H1 (cell line): ENCODE data around the gene FRZB. TPM values are rescaled to one million over a fixed set of nuclear protein-coding genes. Genes with fewer than 3 reads are reported as not detected.

Experiments
- CTCF ChIA-PET: fragments of 300-600 bp; sonication (Branson Sonifier 250); formaldehyde crosslinking; loops from one replicate; lab custom pipeline; 2021; ENCODE audit not compliant: partially characterized antibody; lab: Charles Lee
- POLR2A ChIA-PET: fragments of 300-600 bp; sonication (Branson Sonifier 250); formaldehyde crosslinking; loops from one replicate; lab custom pipeline; 2021; ENCODE audit warnings: inconsistent platforms; ENCODE audit not compliant: partially characterized antibody; lab: Charles Lee
- DNase-seq, 2 experiments: peaks; one replicate each; pipeline versions ENCODE4 v3.0.0 to v3.0.0-alpha.2; 2010 to 2022; ENCODE audit warnings: low spot score in 2 of 2, low read depth in 1 of 2, mixed read lengths in 1 of 2
- FAIRE-seq: peaks from 2 replicates; lab custom pipeline; 2011; peaks lifted over from hg19 to GRCh38; lab: Jason Lieb, UNC
- H2AFZ ChIP-seq: 2 replicates; pipeline ENCODE4 v1.8.1; 2012; ENCODE audit warnings: low read length, inconsistent platforms
- H2AK5ac ChIP-seq: 2 replicates; pipeline ENCODE4 v1.6.1; 2013; ENCODE audit warnings: low read depth, low read length
- H2BK120ac ChIP-seq: replicated peaks from 2 replicates; pipeline ENCODE3; 2013; ENCODE audit warnings: low read depth, low read length, inconsistent platforms
- H2BK12ac ChIP-seq: 2 replicates; pipeline ENCODE4 v1.6.1; 2013; ENCODE audit warnings: low read depth, low read length
- H2BK15ac ChIP-seq: 2 replicates; pipeline ENCODE4 v1.6.1; 2013; ENCODE audit warnings: low read length
- H2BK20ac ChIP-seq: 2 replicates; pipeline ENCODE4 v1.6.1; 2013; ENCODE audit warnings: low read length
- H2BK5ac ChIP-seq: 2 replicates; pipeline ENCODE4 v1.6.1; 2013; ENCODE audit warnings: low read depth, low read length
- H3K14ac ChIP-seq: 2 replicates; pipeline ENCODE4 v1.6.1; 2013; ENCODE audit warnings: inconsistent platforms; ENCODE audit not compliant: insufficient read length
- H3K18ac ChIP-seq: 2 replicates; pipeline ENCODE4 v1.6.1; 2013; ENCODE audit warnings: low read length; ENCODE audit errors: extremely low read depth
- H3K23ac ChIP-seq: 2 replicates; pipeline ENCODE4 v1.6.1; 2013; ENCODE audit warnings: inconsistent platforms; ENCODE audit not compliant: insufficient read length
- H3K23me2 ChIP-seq: 2 replicates; pipeline ENCODE4 v1.6.1; 2013; ENCODE audit warnings: low read depth, low read length
- H3K27ac ChIP-seq: 2 replicates; pipeline ENCODE4 v1.6.1; 2011; ENCODE audit warnings: low read depth, low read length, inconsistent platforms
- H3K27me3 ChIP-seq, 4 experiments: replicated peaks in 1 of 4; 1 replicate in 1 of 4; 2 replicates in 3 of 4; pipeline versions ENCODE4 v1.6.1 to v1.8.1; 2011 to 2013; ENCODE audit warnings: low read length in 3 of 4, mild to moderate bottlenecking in 3 of 4, inconsistent platforms in 2 of 4, mixed read lengths in 2 of 4, moderate library complexity in 1 of 4; ENCODE audit not compliant: control insufficient read depth in 3 of 4, insufficient read depth in 3 of 4; ENCODE audit errors: extremely low read depth in 1 of 4
- H3K36me3 ChIP-seq, 4 experiments: 2 replicates each; pipeline versions ENCODE4 v1.6.1 to v1.8.1; 2011 to 2013; ENCODE audit warnings: mild to moderate bottlenecking in 4 of 4, low read length in 3 of 4, moderate library complexity in 2 of 4, control low read depth in 1 of 4, inconsistent platforms in 1 of 4; ENCODE audit not compliant: insufficient read depth in 4 of 4, control insufficient read depth in 2 of 4
- H3K4ac ChIP-seq: replicated peaks from 2 replicates; pipeline ENCODE3; 2013; ENCODE audit warnings: low read length, low read depth, mixed read lengths, inconsistent platforms; ENCODE audit not compliant: insufficient read length
- H3K4me1 ChIP-seq, 4 experiments: replicated peaks in 1 of 4; 1 replicate in 1 of 4; 2 replicates in 3 of 4; pipeline versions ENCODE4 v1.6.1 to v1.8.1; 2011 to 2013; ENCODE audit warnings: low read length in 3 of 4, inconsistent platforms in 2 of 4, mixed read lengths in 1 of 4; ENCODE audit not compliant: insufficient read depth in 4 of 4, control insufficient read depth in 3 of 4
- H3K4me2 ChIP-seq, 2 experiments: 2 replicates each; pipeline versions ENCODE4 v1.6.1 to v1.8.1; 2011 to 2013; ENCODE audit warnings: low read depth in 2 of 2, low read length in 2 of 2, control low read depth in 1 of 2, inconsistent platforms in 1 of 2, mild to moderate bottlenecking in 1 of 2; ENCODE audit not compliant: insufficient read depth in 1 of 2
- H3K4me3 ChIP-seq, 4 experiments: fragments of 200-600, 300-600 bp in 1 of 4; sonication (generic), shearing (Covaris generic), sonication (Bioruptor Twin) in 1 of 4; 2 replicates each; pipeline versions ENCODE4 v1.5.1 to v1.8.1; 2011 to 2016; ENCODE audit warnings: low read length in 4 of 4, low read depth in 3 of 4, control low read depth in 2 of 4, inconsistent platforms in 2 of 4, mild to moderate bottlenecking in 2 of 4, mixed read lengths in 1 of 4, moderate library complexity in 1 of 4; ENCODE audit not compliant: insufficient read depth in 2 of 4; ENCODE audit errors: extremely low read depth in 1 of 4
- H3K56ac ChIP-seq: replicated peaks from 2 replicates; pipeline ENCODE3; 2013; ENCODE audit warnings: low read depth, mild to moderate bottlenecking, mixed read lengths, low read length, inconsistent platforms; ENCODE audit not compliant: insufficient read length
- H3K79me1 ChIP-seq: 2 replicates; pipeline ENCODE4 v1.6.1; 2013; ENCODE audit warnings: low read depth, low read length, control low read depth
- H3K79me2 ChIP-seq, 2 experiments: 2 replicates each; pipeline versions ENCODE4 v1.6.1 to v1.8.1; 2012 to 2013; ENCODE audit warnings: low read length in 2 of 2, mild to moderate bottlenecking in 2 of 2, inconsistent platforms in 1 of 2; ENCODE audit not compliant: insufficient read depth in 2 of 2, control insufficient read depth in 1 of 2
- H3K9ac ChIP-seq, 4 experiments: replicated peaks in 1 of 4; 1 replicate in 1 of 4; 2 replicates in 3 of 4; pipeline versions ENCODE4 v1.6.1 to v1.8.1; 2011 to 2013; ENCODE audit warnings: low read depth in 3 of 4, low read length in 3 of 4, control low read depth in 2 of 4, mild to moderate bottlenecking in 2 of 4, moderate library complexity in 2 of 4, inconsistent platforms in 1 of 4; ENCODE audit errors: extremely low read depth in 1 of 4
- H3K9me3 ChIP-seq, 2 experiments: 2 replicates each; pipeline versions ENCODE4 v1.6.1 to v1.8.1; 2012 to 2013; ENCODE audit warnings: mild to moderate bottlenecking in 2 of 2, moderate library complexity in 2 of 2, control low read depth in 1 of 2, inconsistent platforms in 1 of 2, low read depth in 1 of 2, low read length in 1 of 2, mixed read lengths in 1 of 2; ENCODE audit not compliant: insufficient read depth in 2 of 2
- H4K20me1 ChIP-seq, 2 experiments: replicated peaks in 1 of 2; 2 replicates each; pipeline versions ENCODE3 to v1.8.1; 2011 to 2013; ENCODE audit warnings: inconsistent platforms in 2 of 2, low read length in 2 of 2, mild to moderate bottlenecking in 1 of 2; ENCODE audit not compliant: insufficient read depth in 2 of 2, control insufficient read depth in 1 of 2
- H4K5ac ChIP-seq: 2 replicates; pipeline ENCODE4 v1.6.1; 2013; ENCODE audit warnings: low read length, low read depth, mixed read lengths, inconsistent platforms; ENCODE audit not compliant: insufficient read length
- H4K8ac ChIP-seq: 2 replicates; pipeline ENCODE4 v1.8.0; 2013; ENCODE audit warnings: mild to moderate bottlenecking, moderate library complexity, low read length, inconsistent platforms; ENCODE audit not compliant: insufficient read depth; ENCODE audit errors: extremely low read depth
- H4K91ac ChIP-seq: replicated peaks from 2 replicates; pipeline ENCODE3; 2013; ENCODE audit warnings: low read length, mixed read lengths, inconsistent platforms; ENCODE audit not compliant: insufficient read length
- BACH1 ChIP-seq: IDR thresholded peaks from 2 replicates; pipeline ENCODE4 v1.6.1; 2012; ENCODE audit warnings: low read length, improper control_type of control experiment
- WGBS, 2 experiments: shearing (Covaris generic) in 1 of 2; methylation state at CpG; one replicate each; pipeline versions ENCODE4 v1.1.6 to v1.1.7; 2013 to 2015; ENCODE audit warnings: low lambda C conversion rate in 2 of 2, mixed read lengths in 2 of 2, inconsistent platforms in 1 of 2, low coverage in 1 of 2, missing lambda C conversion rate in 1 of 2; ENCODE audit not compliant: insufficient replicate concordance in 2 of 2, insufficient coverage in 1 of 2, insufficient read length in 1 of 2; ENCODE audit errors: extremely low coverage in 1 of 2, missing lambda C conversion rate in 1 of 2; 5-methylcytosine and 5-hydroxymethylcytosine counted together
- polyA plus RNA-seq, 7 experiments: library from polyadenylated mRNA; depleted of rRNA in 3 of 7; stranded (reverse) in 5 of 7; unstranded in 2 of 7; fragments of >200 nt in 5 of 7; fragments of 200-250 nt in 2 of 7; gene quantifications; 1 replicate in 5 of 7; 2 replicates in 1 of 7; 4 replicates in 1 of 7; pipeline versions ENCODE4 v1.2.1 to v1.2.3, GENCODE V29; 2011 to 2013; ENCODE audit warnings: missing spikeins in 2 of 7, mixed read lengths in 2 of 7
- total RNA-seq: library from RNA; stranded (reverse); fragmentation: NEBNext Ultra II Directional; extraction: Animal tissue kit (Norgen Biotek cat#: 25700); gene quantifications from 2 replicates; pipeline ENCODE4 v1.2.1, GENCODE V29; 2021

Gene FRZB
- total and polyA plus RNA-seq, 2 of the 8 experiments (the other 6 are each of a cell fraction or from before 2014, with no cell fraction given), result 4.4 to 4.6 TPM

GRCh38 chr2:182807319-182807718 lies 59.1 kb downstream of the FRZB start:
- CTCF ChIA-PET, result interaction anchor here (0.7 to 3.6 kb wide), 13 partner anchors 9 to 174 kb away, joined by 3 to 18 read pairs (median 4); no protein-coding TSS in a partner anchor

More at GRCh38 chr2:182807319-182807718, 59.1 kb downstream of the FRZB start:
- 85% methylated on average over 3 of the region's 3 CpGs; no CpG with 5 or more reads in 1 of the 2 experiments for WGBS, 2 experiments
- Histone ChIP-seq H3K79me1 (no peaks in the 10 kb centered on the region), H3K4me2 (no peak overlapping the region), H4K91ac (no peak overlapping the region), H3K18ac (no peak overlapping the region), H3K36me3 (no peaks in the 10 kb centered on the region), H4K8ac (no peak overlapping the region), H2BK20ac (no peak overlapping the region), H4K20me1 (no peaks in the 10 kb centered on the region), H2BK12ac (no peak overlapping the region), H2AFZ (no peak overlapping the region), H3K4ac (no peak overlapping the region), H3K14ac (no peak overlapping the region), H2BK5ac (no peak overlapping the region), H3K27me3 (no peaks in the 10 kb centered on the region), H2BK15ac (no peak overlapping the region), H3K4me3 (no peak overlapping the region), H3K27ac (no peak overlapping the region), H3K23ac (no peak overlapping the region), H3K56ac (no peak overlapping the region), H3K79me2 (no peaks in the 10 kb centered on the region), H2BK120ac (no peak overlapping the region), H3K9me3 (no peaks in the 10 kb centered on the region), H3K4me1 (no peaks in the 10 kb centered on the region), H3K23me2 (no peaks in the 10 kb centered on the region), H3K9ac (no peak overlapping the region), H4K5ac (no peak overlapping the region), H2AK5ac (no peak overlapping the region)
- POLR2A ChIA-PET, result no interaction called here
- no peak for TF ChIP-seq BACH1
- FAIRE-seq (no peak), DNase-seq (no peak)
